Peyer's patch (tissue), 4 donors: ENCODE measurements around the gene NOBOX. TPM values are rescaled to one million over a fixed set of nuclear protein-coding genes. Genes with fewer than 3 reads are reported as not detected.
A peak's percentile ranks its signal among the peaks of the same experiment; 100 is the strongest.
"Not testable (repeated sequence)": the region's sequence is repeated elsewhere in the genome, so short reads cannot be mapped to it uniquely, and the experiment has no call there.

Source experiments
- DNase-seq, 3 donors: peaks; one replicate each; pipeline ENCODE4 v3.0.0-alpha.2; 2017 to 2019
- H3K27ac ChIP-seq, 4 donors: fragments of 200-600 bp; sonication (generic); one replicate each; pipeline ENCODE4 v1.5.1; 2016 to 2019
- H3K27me3 ChIP-seq, 2 donors: fragments of 200-600 bp; sonication (generic); one replicate each; pipeline ENCODE4 v1.5.1; 2019
- H3K36me3 ChIP-seq, 3 donors: fragments of 200-600 bp; sonication (generic); one replicate each; pipeline ENCODE4 v1.5.1; 2016 to 2019
- H3K4me1 ChIP-seq, 4 donors: fragments of 200-600 bp; sonication (generic); one replicate each; pipeline ENCODE4 v1.5.1; 2016 to 2019
- H3K4me3 ChIP-seq, 4 donors: fragments of 200-600 bp; sonication (generic); 1 replicate in 3 of 4; 2 replicates in 1 of 4; pipeline ENCODE4 v1.5.1; 2016 to 2019; ENCODE audit warnings: mild to moderate bottlenecking in 1 of 4
- H3K9me3 ChIP-seq, 4 donors: fragments of 200-600 bp; sonication (generic); one replicate each; pipeline ENCODE4 v1.5.1; 2016 to 2019; ENCODE audit warnings: mild to moderate bottlenecking in 1 of 4
- CTCF ChIP-seq, 6 experiments: fragments of 450-650 bp in 4 of 6; fragments of 200-600 bp in 2 of 6; sonication (generic) in 1 of 6; IDR thresholded peaks; one replicate each; pipeline ENCODE4 v1.5.1; 2017 to 2019; ENCODE audit warnings: antibody characterized with exemption in 6 of 6, mild to moderate bottlenecking in 3 of 6, moderate library complexity in 1 of 6
- POLR2A ChIP-seq, 2 donors: fragments of 450-650 bp; IDR thresholded peaks; one replicate each; pipeline ENCODE4 v1.5.1; 2017; ENCODE audit warnings: antibody characterized with exemption in 2 of 2, mild to moderate bottlenecking in 2 of 2, moderate library complexity in 2 of 2
- total RNA-seq, 4 donors: library from RNA; depleted of rRNA; stranded (reverse); fragments of >200 nt; gene quantifications; one replicate each; pipeline ENCODE4 v1.1.0, GENCODE V29; 2016

The NOBOX gene
- total RNA-seq, 4 donors from 2014 or later: not detected

DNA sequence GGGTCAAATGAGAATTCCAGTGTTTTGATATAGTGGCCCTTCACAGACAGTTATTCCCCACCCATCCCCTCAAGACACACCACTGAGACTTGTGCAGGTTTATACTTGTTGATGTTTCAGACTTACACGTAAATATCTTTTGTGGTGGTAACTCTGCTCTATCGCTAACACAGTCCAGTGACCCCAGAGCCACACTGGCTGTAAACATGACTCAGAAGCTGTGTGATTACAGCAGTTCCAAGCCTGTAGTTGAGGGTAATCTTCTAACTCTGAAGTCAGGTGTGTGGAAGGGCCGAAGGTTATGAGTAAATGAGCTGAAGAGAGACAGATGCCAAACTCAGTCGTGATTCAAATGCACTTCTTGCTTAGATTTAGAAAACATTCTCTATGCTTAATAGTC lies 19.4 kb downstream of the NOBOX start:
- peak overlapping the region in 3 of 4 donors; percentile 52 to 93 (median 78) for H3K27ac ChIP-seq
- peak overlapping the region in 2 of 4 donors; percentile 25 to 39 for H3K4me3 ChIP-seq
- no peaks in the 10 kb centered on the region for H3K9me3 ChIP-seq
- peaks cover 0 to 14% (median 0%) of the 10 kb centered on the region in 3 donors for H3K36me3 ChIP-seq
- TF ChIP-seq CTCF (IDR thresholded peaks at IDR 0.05) (no peak), POLR2A (IDR thresholded peaks at IDR 0.05) (no peak)
- peaks cover 0 to 20% (median 0%) of the 10 kb centered on the region in 4 donors for H3K4me1 ChIP-seq
- H3K27me3 ChIP-seq: no peaks in the 10 kb centered on the region
- DNase-seq: peak in 1 of 3 donors; percentile 75

- Histone ChIP-seq H3K4me1 (peaks cover 0 to 15% (median 0%) of the 10 kb centered on the region in 4 donors), H3K36me3 (peaks cover 0 to 35% (median 0%) of the 10 kb centered on the region in 3 donors), H3K9me3 (no peaks in the 10 kb centered on the region), H3K4me3 (no peak overlapping the region), H3K27ac (no peak overlapping the region), H3K27me3 (no peaks in the 10 kb centered on the region)
- TF ChIP-seq CTCF (IDR thresholded peaks at IDR 0.05): no peak
- no peak for TF ChIP-seq POLR2A (IDR thresholded peaks at IDR 0.05)
- DNase-seq: peak in 1 of 3 donors; percentile 34
Measured at GRCh38 chr7:144379776-144380384, 23.6 kb downstream of the NOBOX start.

DNA sequence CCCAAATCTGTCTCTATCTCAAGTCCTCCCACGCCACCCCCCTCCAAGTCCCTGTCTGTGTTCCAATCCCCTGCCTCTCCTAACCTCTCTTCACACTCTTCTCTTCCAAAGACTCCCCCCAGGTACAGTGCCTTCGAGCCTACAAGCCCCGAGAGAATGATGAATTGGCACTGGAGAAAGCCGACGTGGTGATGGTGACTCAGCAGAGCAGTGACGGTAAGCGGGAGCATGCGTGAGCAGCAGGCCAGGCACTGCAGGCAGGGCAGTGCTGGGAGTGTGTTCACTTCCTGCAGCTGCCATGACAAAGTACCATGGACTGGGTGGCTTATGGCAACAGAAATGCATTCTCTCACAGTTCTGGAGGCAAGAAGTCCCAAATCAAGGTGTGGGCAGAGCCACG lies 24.8 kb downstream of the NOBOX start:
- Histone ChIP-seq H3K4me1 (peaks cover 0 to 6% (median 0%) of the 10 kb centered on the region in 4 donors), H3K27me3 (no peaks in the 10 kb centered on the region), H3K27ac (no peak overlapping the region), H3K4me3 (no peak overlapping the region), H3K9me3 (no peaks in the 10 kb centered on the region), H3K36me3 (peaks cover 0 to 35% (median 0%) of the 10 kb centered on the region in 3 donors)
- TF ChIP-seq CTCF (IDR thresholded peaks at IDR 0.05) (no peak), POLR2A (IDR thresholded peaks at IDR 0.05) (no peak)
- peak in 1 of 3 donors; percentile 19 for DNase-seq

GRCh38 chr7:144369221-144369620 lies 34.3 kb downstream of the NOBOX start:
- H3K9me3 ChIP-seq, H3K27me3 ChIP-seq, H3K4me1 ChIP-seq, H3K36me3 ChIP-seq, DNase-seq, H3K4me3 ChIP-seq, H3K27ac ChIP-seq: not testable (repeated sequence)

- H3K9me3 ChIP-seq, H3K27me3 ChIP-seq, H3K4me1 ChIP-seq, H3K36me3 ChIP-seq, H3K27ac ChIP-seq, DNase-seq, H3K4me3 ChIP-seq: not testable (repeated sequence)
Measured at GRCh38 chr7:144367250-144367649, 36.2 kb downstream of the NOBOX start.

- DNase-seq, H3K9me3 ChIP-seq, H3K36me3 ChIP-seq, H3K4me1 ChIP-seq, H3K4me3 ChIP-seq, H3K27me3 ChIP-seq, H3K27ac ChIP-seq: not testable (repeated sequence)
Measured at GRCh38 chr7:144365523-144365922, 38.0 kb downstream of the NOBOX start.

- H3K27ac ChIP-seq, H3K36me3 ChIP-seq, H3K9me3 ChIP-seq, H3K27me3 ChIP-seq, H3K4me1 ChIP-seq, DNase-seq, H3K4me3 ChIP-seq: not testable (repeated sequence)
Measured at GRCh38 chr7:144362061-144362460, 41.4 kb downstream of the NOBOX start.

DNA sequence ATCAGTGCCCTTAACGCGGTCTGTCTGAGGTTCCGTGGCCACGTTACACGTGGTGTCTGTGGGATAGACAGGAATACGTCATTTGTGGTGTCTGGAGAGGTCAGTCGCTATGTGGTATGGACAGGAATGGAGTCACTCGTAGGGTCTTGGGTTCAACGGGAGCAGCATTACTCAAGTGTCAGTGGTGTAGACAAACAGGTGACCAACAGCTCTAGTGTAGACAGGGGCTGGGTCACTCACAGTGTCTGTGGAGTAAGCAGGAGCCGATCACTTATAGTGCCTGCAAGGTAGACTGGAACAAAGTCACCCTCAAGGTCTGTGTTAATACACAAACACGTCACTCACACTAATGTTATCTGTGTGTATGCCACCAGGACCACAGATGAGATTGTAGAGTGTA lies 46.6 kb downstream of the NOBOX start:
- H3K4me3 ChIP-seq, H3K27me3 ChIP-seq, H3K36me3 ChIP-seq, H3K27ac ChIP-seq, DNase-seq, H3K9me3 ChIP-seq, H3K4me1 ChIP-seq: not testable (repeated sequence)

- H3K9me3 ChIP-seq, H3K27ac ChIP-seq, H3K27me3 ChIP-seq, H3K4me1 ChIP-seq, H3K36me3 ChIP-seq, DNase-seq, H3K4me3 ChIP-seq: not testable (repeated sequence)
Measured at GRCh38 chr7:144356185-144356584, 47.3 kb downstream of the NOBOX start.

DNA sequence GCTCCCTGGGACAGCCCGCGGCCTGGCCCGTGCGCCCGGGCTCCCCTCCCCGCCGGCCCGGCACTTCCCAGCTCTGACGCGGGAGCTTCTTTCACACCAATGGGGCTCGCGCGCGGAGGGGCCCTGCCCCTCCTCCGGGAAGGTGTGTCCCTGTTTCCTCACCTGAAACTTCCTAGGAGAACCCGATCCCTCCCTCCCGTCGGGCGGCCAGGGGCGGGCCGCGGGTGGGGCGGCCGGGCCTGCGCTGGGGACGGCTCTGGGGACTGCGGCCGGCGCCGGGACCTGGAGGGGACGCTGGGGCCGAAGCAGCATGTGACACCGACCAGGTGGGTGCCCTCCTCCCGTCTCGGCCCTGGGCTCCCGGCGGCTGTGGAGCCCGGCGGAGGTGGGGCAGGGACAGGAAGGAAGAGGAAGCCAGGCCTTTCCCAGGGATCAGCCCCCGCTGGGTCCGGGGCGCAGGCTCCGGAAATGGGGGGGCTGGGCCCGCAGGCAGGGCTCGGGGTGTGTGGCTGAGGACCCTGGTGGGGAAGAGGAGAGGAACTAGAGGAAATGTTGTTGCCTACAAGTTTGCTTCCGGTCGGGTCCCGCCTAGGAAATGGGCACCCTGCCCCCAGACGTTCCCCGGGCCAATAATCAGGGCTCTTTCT lies 48.2 kb downstream of the NOBOX start, which contains the start of gene ARHGEF5:
ARHGEF5 (plus strand) TSS at position 227 of the 647 bp plus-strand sequence. CDS start 7,268 bp downstream, outside the sequence.
- peak within 1 kb of the TSS in 2 of 4 donors; percentile 28 to 40 for H3K4me3 ChIP-seq
- not testable (repeated sequence) for H3K9me3 ChIP-seq, H3K27ac ChIP-seq

DNA sequence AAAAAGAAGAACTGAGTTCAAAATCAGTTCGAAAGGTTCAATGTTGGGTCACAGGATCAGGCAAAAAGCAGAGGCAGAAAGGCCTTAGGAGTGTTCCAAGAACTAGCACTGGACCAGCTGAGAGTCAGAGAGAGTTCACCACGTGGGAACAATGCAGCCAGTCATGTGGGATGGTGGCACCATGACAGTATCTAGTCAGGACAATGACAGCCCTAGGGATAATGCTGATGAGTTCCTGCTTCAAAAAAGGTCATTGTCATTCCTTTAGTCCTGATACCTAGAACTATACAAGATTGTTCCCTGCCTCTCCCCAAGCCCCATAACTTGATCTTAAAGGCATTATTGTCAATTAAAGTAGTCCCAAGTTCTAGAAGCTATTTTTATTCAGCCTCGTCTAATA lies 51.8 kb downstream of the NOBOX start:
- not testable (repeated sequence) for H3K27me3 ChIP-seq, DNase-seq, H3K27ac ChIP-seq, H3K9me3 ChIP-seq, H3K36me3 ChIP-seq, H3K4me3 ChIP-seq, H3K4me1 ChIP-seq

More for the DNA sequence above, 48.2 kb downstream of the NOBOX start, which contains the start of gene ARHGEF5:
- H3K27me3 ChIP-seq, H3K4me1 ChIP-seq, H3K36me3 ChIP-seq, DNase-seq: not testable (repeated sequence)

DNA sequence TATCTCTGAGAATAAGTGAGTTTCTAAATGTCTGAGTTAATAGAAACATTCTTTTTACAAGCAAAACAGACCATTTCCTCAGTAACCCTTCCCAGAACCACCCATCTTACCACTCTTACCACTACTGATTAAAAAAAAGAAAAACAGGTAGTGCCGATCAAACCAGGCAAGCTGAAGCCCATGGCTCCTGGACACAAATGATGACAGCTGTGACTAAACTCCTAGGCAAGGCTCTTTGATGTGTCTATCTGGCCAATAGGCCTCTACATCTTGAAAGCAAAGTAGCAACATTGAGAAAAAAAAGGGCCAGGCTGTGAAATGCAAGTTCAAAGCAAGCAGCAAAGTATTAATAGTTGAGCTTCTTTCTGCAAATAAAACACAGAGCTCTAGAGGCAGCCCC lies 54.9 kb downstream of the NOBOX start:
- H3K4me3 ChIP-seq, H3K27ac ChIP-seq, H3K4me1 ChIP-seq, H3K36me3 ChIP-seq, H3K9me3 ChIP-seq, H3K27me3 ChIP-seq, DNase-seq: not testable (repeated sequence)
